ENCODE data around the gene FMR1NB. TPM values are rescaled to one million over a fixed set of nuclear protein-coding genes. Genes with fewer than 3 reads are reported as not detected.

FMR1NB gene
- total and polyA plus RNA-seq, 2 experiments from 2014 or later: not detected

DNA sequence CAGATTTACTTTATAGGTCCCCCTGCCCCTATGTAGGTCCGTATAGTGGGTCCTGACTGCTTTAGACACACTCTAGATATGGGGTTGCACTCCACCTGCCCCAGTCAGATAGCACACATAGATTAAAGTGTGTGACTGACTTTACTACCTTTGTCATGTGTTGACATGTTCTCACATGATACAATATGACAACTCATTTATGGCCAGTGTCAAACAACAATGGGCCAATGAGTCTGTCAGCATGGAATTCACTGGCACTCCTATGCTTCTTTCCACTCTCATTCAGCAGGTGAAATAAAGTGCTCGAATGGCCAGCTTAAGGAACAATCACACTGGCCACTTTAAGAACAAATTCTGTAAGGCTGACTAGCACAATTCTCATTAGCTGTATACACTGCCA is 23.8 kb upstream of the FMR1NB start:
- no peaks in the 10 kb centered on the region for H3K9me3 ChIP-seq (ENCODE audit: low read depth)
- H3K27ac ChIP-seq: no peak overlapping the region
- no peak for DNase-seq (ENCODE audit: low spot score)
- H4K20me1 ChIP-seq (ENCODE audit: insufficient read depth, poor library complexity, severe bottlenecking): no peaks in the 10 kb centered on the region
- H3K36me3 ChIP-seq (replicated peaks; ENCODE audit: insufficient read depth, low read depth): no peaks in the 10 kb centered on the region
- no peak overlapping the region for H3K4me2 ChIP-seq
- H3K27me3 ChIP-seq: no peaks in the 10 kb centered on the region
- TF ChIP-seq, protein P1, sequence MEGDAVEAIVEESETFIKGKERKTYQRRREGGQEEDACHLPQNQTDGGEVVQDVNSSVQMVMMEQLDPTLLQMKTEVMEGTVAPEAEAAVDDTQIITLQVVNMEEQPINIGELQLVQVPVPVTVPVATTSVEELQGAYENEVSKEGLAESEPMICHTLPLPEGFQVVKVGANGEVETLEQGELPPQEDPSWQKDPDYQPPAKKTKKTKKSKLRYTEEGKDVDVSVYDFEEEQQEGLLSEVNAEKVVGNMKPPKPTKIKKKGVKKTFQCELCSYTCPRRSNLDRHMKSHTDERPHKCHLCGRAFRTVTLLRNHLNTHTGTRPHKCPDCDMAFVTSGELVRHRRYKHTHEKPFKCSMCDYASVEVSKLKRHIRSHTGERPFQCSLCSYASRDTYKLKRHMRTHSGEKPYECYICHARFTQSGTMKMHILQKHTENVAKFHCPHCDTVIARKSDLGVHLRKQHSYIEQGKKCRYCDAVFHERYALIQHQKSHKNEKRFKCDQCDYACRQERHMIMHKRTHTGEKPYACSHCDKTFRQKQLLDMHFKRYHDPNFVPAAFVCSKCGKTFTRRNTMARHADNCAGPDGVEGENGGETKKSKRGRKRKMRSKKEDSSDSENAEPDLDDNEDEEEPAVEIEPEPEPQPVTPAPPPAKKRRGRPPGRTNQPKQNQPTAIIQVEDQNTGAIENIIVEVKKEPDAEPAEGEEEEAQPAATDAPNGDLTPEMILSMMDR (IDR thresholded peaks at IDR 0.05; ENCODE audit: poor library complexity): no peak
- no peak for TF ChIP-seq EZH2 (IDR thresholded peaks at IDR 0.05; ENCODE audit: borderline replicate concordance)
- TF ChIP-seq EZH2phosphoT487 (IDR thresholded peaks at IDR 0.05; ENCODE audit: low read depth, severe bottlenecking, unreplicated experiment): no peak
- no peaks in the 10 kb centered on the region for H3K9me2 ChIP-seq (replicated peaks; ENCODE audit: insufficient read depth)
- WGBS (ENCODE audit: low lambda C conversion rate, missing lambda C conversion rate): 72% methylated on average over 2 of the region's 2 CpGs
- H3K4me3 ChIP-seq: no peak overlapping the region
- H3K4me1 ChIP-seq (ENCODE audit: insufficient read depth): no peaks in the 10 kb centered on the region
- H3K79me2 ChIP-seq: no peaks in the 10 kb centered on the region
- H2AFZ ChIP-seq: no peak overlapping the region

DNA sequence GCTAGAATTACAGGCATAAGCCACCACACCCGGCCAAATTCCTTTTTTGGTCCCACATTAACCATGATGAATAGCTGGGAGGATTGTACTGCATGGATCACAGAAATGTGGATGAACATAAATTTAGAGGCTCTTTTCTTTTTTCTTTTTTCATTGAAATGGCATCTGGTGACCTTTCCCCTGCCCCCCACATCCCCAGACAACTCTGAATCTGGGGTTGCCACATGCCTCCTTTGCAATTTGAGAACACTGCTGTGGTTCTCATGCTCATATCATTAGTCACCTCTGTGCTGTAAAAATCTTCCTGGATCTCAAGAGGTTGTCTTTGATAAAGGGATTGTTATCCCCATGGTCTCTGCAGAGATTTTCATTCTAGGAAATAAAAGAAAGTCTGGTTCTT is 22.8 kb upstream of the FMR1NB start:
- Histone ChIP-seq H3K79me2 (no peaks in the 10 kb centered on the region), H3K4me2 (no peak overlapping the region), H3K9me3 (ENCODE audit: low read depth) (no peaks in the 10 kb centered on the region), H2AFZ (no peak overlapping the region), H3K27ac (no peak overlapping the region), H3K27me3 (no peaks in the 10 kb centered on the region), H3K36me3 (replicated peaks; ENCODE audit: insufficient read depth, low read depth) (no peaks in the 10 kb centered on the region), H3K4me1 (ENCODE audit: insufficient read depth) (no peaks in the 10 kb centered on the region), H3K4me3 (no peak overlapping the region), H3K9me2 (replicated peaks; ENCODE audit: insufficient read depth) (no peaks in the 10 kb centered on the region), H4K20me1 (ENCODE audit: insufficient read depth, poor library complexity, severe bottlenecking) (no peaks in the 10 kb centered on the region)
- TF ChIP-seq EZH2 (IDR thresholded peaks at IDR 0.05; ENCODE audit: borderline replicate concordance): no peak
- no peak for TF ChIP-seq EZH2phosphoT487 (IDR thresholded peaks at IDR 0.05; ENCODE audit: low read depth, severe bottlenecking, unreplicated experiment)
- TF ChIP-seq, protein P1 (IDR thresholded peaks at IDR 0.05; ENCODE audit: poor library complexity): no peak
- no peak for DNase-seq (ENCODE audit: low spot score)
- 50% methylated on average over 1 of the region's 1 CpG for WGBS (ENCODE audit: low lambda C conversion rate, missing lambda C conversion rate)

DNA sequence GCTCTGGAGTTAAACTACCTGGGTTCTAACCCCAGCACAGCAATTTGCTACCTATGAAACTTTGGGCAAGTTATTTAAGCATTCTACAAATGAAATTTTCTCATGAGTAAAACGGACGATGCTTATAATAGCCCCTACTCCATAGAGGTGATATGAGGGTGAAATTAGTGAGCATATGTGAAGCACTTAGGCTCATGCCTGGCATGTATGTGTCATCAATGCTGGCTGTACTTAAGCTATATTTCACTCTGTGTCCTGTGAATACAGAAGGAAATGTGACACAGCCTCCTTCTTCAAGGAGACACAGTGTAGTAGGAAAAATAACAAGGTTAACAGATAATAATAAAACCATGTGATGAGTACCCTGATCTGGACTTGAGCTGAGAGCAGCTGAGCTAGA is 20.4 kb upstream of the FMR1NB start:
- H3K27ac ChIP-seq: no peak overlapping the region
- no peaks in the 10 kb centered on the region for H3K9me2 ChIP-seq (replicated peaks; ENCODE audit: insufficient read depth)
- no peaks in the 10 kb centered on the region for H3K9me3 ChIP-seq (ENCODE audit: low read depth)
- no peaks in the 10 kb centered on the region for H4K20me1 ChIP-seq (ENCODE audit: insufficient read depth, poor library complexity, severe bottlenecking)
- DNase-seq (ENCODE audit: low spot score): no peak
- no peak overlapping the region for H3K4me3 ChIP-seq
- no peaks in the 10 kb centered on the region for H3K27me3 ChIP-seq
- no peak overlapping the region for H3K4me2 ChIP-seq
- TF ChIP-seq EZH2phosphoT487 (IDR thresholded peaks at IDR 0.05; ENCODE audit: low read depth, severe bottlenecking, unreplicated experiment) (no peak), EZH2 (IDR thresholded peaks at IDR 0.05; ENCODE audit: borderline replicate concordance) (no peak)
- TF ChIP-seq, protein P1 (IDR thresholded peaks at IDR 0.05; ENCODE audit: poor library complexity): no peak
- H3K4me1 ChIP-seq (ENCODE audit: insufficient read depth): no peaks in the 10 kb centered on the region
- no peaks in the 10 kb centered on the region for H3K36me3 ChIP-seq (replicated peaks; ENCODE audit: insufficient read depth, low read depth)
- no peak overlapping the region for H2AFZ ChIP-seq
- 80% methylated on average over 2 of the region's 2 CpGs for WGBS (ENCODE audit: low lambda C conversion rate, missing lambda C conversion rate)
- no peaks in the 10 kb centered on the region for H3K79me2 ChIP-seq

DNA sequence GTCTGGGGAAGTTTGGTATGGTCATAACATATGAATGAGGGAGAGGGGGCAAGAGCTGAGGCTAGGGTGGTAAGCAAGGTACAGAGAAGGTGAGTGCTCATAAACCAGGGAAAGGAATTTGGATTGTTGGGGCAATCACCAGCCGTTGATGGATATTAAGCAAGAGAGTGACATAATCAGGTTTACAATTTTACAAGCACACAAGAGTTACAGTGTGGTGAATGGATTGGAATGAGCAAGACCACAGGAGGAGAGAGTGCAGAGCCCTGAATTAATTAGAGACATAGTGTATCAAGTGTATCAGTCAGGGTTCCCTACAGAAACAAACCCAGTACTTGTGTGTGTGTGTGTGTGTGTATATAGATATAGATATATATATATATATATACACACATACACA is 18.7 kb upstream of the FMR1NB start:
- H3K27me3 ChIP-seq: no peaks in the 10 kb centered on the region
- TF ChIP-seq EZH2 (IDR thresholded peaks at IDR 0.05; ENCODE audit: borderline replicate concordance) (no peak), EZH2phosphoT487 (IDR thresholded peaks at IDR 0.05; ENCODE audit: low read depth, severe bottlenecking, unreplicated experiment) (no peak)
- TF ChIP-seq, protein P1 (IDR thresholded peaks at IDR 0.05; ENCODE audit: poor library complexity): no peak
- H3K9me3 ChIP-seq (ENCODE audit: low read depth): no peaks in the 10 kb centered on the region
- no peak overlapping the region for H2AFZ ChIP-seq
- no peak overlapping the region for H3K4me2 ChIP-seq
- no peak overlapping the region for H3K27ac ChIP-seq
- no peaks in the 10 kb centered on the region for H3K79me2 ChIP-seq
- DNase-seq (ENCODE audit: low spot score): no peak
- no peaks in the 10 kb centered on the region for H3K9me2 ChIP-seq (replicated peaks; ENCODE audit: insufficient read depth)
- H3K4me1 ChIP-seq (ENCODE audit: insufficient read depth): no peaks in the 10 kb centered on the region
- 50% methylated on average over 1 of the region's 1 CpG for WGBS (ENCODE audit: low lambda C conversion rate, missing lambda C conversion rate)
- H4K20me1 ChIP-seq (ENCODE audit: insufficient read depth, poor library complexity, severe bottlenecking): no peaks in the 10 kb centered on the region
- H3K4me3 ChIP-seq: no peak overlapping the region
- H3K36me3 ChIP-seq (replicated peaks; ENCODE audit: insufficient read depth, low read depth): no peaks in the 10 kb centered on the region

Data from hepatocyte (in vitro differentiated cells).